HG03460 (cell line): ENCODE data around the gene B2M.
"Not testable (repeated sequence)": the region's sequence is repeated elsewhere in the genome, so short reads cannot be mapped to it uniquely, and the experiment has no call there.

Experiments used
- ATAC-seq: cut with Tn5 transposase; IDR thresholded peaks from one replicate; pipeline ENCODE4 v1.9.1; 2021; ENCODE audit not compliant: unreplicated experiment

B2M gene

DNA sequence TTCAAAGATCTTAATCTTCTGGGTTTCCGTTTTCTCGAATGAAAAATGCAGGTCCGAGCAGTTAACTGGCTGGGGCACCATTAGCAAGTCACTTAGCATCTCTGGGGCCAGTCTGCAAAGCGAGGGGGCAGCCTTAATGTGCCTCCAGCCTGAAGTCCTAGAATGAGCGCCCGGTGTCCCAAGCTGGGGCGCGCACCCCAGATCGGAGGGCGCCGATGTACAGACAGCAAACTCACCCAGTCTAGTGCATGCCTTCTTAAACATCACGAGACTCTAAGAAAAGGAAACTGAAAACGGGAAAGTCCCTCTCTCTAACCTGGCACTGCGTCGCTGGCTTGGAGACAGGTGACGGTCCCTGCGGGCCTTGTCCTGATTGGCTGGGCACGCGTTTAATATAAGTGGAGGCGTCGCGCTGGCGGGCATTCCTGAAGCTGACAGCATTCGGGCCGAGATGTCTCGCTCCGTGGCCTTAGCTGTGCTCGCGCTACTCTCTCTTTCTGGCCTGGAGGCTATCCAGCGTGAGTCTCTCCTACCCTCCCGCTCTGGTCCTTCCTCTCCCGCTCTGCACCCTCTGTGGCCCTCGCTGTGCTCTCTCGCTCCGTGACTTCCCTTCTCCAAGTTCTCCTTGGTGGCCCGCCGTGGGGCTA is at the start of gene B2M, which contains the start of gene PATL2:
B2M (plus strand) TSS at position 422 of the 647 bp plus-strand sequence; CDS start at position 452, 30 bp downstream.
PATL2 (minus strand) TSS at position 228 of the 647 bp plus-strand sequence. CDS start 34,833 bp downstream, outside the sequence.
- ATAC-seq = peak; percentile 73

DNA sequence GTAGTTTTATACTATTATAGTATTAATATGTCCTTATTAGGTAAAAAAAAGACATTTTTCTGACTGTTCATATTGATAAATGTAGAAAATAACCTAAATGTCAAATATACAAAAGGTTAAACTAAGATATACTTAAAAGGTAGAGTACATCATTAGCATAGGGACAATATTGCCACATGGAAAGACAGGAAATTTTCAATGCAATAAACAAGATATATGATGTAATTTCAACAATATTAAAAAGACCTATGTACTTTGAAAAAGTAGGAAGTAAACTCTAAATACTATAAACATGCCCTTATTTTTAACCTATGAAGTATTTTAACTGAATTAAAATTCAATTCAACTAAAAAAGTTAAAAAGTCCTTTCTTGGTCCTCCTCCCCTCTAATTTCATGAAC is 49.7 kb upstream of the B2M start:
- no peak for ATAC-seq

DNA sequence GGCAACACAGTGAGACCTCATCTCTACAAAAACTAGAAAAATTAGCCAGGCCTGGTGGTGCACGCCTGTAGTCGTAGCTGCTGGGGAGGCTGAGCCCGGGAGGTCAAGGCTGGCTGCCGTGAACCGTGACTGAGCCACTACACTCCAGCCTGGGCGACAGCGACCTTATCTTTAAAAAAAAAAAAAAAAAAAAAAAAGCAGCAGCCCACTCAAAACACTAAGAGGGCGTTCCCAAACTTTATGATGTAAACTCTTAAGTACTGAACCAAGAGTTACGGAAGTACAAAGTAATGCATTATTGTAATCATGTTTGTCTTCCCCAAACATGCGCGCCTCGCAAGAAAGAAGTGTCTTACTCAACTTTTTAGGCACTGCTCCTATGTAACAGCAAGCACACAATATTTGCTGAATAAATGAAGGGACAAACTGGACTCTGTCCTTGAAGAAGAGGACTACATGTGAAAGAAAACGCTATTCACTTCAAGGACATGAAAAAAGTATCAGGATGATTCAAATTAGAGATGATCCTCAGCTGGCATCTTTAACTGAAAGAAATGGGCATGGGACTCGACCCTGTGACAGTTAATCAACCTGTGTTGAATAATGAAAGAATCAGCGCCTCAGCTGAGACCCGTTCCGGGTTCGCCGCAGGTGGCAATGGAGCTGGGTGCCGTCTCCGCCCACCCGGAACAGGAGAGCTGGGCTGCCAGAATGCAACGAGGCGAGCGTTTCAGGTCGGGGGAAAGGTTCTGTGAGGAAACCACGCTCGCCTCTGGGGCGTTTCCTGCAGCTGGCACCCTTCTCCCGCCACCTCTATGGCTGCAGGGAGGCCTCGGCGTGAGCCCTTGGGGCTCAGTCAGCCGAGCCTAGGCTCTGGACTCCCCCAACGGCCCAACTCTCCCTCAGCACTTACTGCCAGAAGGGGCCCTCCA is 48.6 kb upstream of the B2M start:
- ATAC-seq = peak; percentile 51

DNA sequence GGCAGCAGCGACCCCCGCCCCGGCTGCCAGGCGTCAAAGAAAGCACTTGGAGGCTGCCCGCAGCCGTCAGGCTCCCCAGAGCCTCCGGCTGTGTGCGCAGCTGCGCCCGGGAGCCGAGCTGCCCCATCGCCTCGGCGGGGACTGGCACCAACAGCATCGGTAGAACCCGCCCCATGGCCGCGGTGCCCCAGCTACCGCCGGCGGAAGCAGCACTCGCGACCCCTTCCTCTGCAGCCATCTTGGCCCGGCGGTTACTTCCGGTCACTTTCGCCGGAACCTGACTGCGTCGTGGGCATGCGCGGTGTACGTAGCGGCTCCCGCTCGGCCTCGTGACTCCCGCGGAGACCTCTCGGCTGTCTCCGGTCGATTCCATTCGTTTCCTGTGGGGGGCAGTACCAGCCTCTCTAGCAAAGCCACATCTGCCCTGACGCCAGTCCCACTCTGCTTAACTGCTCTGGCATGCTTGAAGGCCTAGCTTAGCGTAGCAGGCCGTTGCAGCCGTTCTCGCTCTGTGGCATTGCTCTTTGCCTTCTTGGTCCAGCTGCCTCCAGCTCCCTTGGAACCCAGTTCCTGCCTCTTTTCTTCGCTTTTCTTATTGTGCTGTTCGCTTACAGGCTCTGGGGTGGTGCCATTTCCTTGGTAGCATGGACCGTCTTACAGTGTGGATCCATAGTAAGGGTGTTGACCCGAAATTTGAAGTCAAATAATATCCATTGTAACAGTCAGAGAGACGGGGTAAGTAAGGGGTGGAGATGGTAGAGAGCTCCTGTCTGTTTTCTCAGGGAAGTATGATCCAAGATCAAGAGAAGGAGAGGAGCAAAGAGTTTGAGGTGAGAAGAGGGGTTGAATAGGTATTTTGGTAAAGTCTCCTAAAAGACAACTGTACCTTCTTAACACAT is 47.7 kb upstream of the B2M start, which contains the start of gene SPG11:
SPG11 (minus strand) TSS at position 253 of the 899 bp plus-strand sequence; CDS start at position 238, 15 bp downstream.
- peak; percentile 72 for ATAC-seq

DNA sequence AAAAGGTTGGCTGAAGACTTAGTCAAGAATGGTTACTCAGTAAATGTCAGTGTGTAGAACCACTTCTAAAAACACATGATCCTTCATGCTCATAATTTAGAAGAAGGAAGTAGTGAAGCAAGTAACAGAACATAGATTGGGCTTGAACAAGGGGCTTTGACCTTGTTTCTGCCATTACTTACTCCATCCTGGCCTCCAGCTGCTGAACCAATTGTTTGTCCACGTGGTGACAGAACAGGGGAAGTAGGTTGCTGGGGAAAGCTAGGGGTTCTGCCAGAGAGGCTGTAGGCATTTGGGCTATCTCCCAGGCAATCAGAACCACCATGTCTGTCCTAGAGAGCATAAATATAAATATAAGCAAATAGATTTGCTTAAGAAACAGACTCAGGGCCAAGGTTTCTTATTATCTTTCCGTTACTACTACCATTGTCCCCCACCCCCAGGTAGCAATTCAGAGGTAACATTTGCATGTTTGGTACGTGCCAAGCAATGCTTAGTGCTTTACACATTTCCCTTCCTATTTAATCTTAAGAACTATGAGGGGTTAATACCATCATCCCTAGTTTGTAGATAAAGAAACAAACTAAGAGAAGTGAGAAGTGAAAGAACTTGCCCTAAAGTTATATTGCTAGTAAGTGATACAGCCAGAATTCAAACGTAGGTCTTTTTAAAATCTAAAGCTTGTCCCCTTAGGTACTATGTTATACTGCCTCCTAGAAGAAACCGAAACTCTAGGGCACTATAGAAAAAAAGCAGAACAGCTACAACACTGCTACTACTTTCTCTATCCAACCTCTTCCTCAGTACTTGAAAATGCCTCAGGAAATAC is 44.9 kb upstream of the B2M start:
- ATAC-seq = no peak

DNA sequence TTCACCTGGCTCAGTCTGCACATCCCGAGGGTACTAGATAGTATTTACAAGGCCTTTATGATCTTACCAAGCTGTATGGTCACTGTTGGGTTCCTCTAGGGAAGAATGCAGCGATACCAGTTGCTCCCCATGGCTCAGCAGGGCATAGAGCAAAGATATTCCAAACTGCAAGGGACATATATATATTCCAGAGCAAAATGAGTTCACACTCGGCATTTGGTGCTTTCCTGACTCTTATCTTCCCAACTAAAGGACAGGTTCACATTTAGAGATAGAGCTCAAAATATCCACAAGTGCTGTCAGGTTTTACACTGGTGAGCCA is 44.3 kb upstream of the B2M start:
- ATAC-seq = no peak

DNA sequence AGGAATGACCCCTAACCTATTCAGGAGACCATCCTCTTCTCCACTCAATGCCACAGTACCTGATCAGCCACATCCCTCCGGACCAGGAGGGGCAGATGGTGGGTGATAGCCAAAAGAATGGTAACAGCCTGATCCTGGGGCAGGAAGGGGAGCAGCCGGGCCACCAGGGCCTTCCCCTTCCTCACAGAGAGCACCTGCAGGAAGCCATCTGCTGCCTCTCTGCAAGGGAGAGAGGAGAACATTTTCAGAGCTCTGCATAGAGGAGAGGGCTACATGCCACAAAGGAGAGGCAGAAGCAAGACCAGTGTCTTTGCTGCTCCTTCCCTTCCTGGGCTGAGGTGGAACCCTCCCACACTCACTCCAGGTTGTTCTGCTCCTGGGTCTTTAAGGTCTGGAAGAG is 42.4 kb upstream of the B2M start:
- no peak for ATAC-seq

DNA sequence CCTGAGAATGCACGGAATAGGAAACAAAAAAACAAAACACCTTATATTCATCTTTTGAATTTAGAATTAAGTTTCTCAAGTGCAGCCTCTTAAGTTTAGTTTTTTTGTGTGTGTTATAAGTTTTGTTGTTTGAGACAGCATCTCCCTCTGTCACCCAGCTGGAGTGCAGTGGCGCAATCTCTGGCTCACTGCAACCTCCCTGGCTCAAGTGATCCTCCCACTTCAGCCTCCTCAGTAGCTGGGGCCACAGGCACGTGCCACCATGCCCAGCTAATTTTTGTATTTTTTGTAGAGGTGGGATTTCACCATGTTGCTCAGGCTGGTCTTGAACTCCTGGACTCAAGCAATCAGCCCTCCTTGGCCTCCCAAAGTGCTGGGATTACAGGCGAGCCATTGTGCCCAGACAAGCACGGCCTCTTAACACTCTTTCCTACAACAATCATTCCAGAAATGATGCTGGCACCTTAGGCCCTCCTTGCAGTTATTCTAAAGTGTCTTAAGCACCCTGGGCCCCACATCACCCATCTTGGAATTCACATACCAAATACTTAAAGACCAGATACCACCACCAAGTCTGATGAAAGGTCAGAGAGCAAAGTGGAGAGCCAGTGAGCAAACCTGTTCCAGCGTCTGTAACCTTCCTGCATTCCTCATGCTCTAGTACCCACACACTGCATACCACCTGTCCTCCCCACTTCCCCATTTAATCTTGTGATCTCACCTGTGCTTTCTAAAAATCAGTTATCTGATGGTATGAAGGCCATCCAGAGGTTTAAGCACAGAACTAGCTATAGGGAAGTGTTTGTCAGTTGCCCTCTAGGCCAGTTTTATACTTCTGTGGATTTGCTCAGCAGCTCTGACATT is 41.0 kb upstream of the B2M start:
- ATAC-seq = no peak

DNA sequence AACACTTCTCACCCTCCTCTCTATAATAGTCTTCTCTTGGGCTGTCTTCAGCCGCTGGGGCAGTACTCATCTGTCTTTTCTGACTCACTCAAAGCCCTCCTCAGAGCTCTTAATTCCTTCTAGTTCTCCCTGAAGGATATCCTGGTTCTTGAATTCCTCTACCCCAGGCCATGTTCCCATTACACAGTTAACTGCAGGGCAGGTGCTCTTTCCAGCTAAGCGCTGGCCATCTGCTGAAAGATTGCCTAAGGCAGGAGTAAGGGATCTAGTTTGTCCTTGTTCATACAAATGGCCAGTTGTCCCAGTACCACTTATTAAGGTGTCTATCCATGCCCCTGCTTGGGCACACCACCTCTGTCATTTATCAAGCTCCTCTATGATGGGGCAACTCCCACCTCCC is 37.7 kb upstream of the B2M start:
- no peak for ATAC-seq

DNA sequence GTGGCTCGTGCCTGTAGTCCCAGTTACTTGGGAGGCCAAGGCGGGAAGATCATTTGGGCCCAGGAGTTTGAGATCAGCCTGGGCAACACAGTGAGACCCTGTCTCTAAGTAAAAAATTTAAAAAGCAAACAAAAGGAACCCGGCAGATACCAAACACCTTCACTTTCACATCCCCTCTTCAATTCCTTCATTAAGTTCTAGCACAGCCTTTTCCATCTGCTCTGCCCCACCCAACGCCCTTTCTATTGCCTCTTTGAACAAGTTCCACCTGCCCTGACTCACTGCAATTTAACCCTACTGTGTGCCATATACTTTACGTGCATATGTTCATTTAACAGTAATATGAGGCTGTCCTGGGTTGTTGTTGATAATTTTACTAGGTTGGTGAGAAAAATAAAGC is 35.4 kb upstream of the B2M start:
- no peak for ATAC-seq

DNA sequence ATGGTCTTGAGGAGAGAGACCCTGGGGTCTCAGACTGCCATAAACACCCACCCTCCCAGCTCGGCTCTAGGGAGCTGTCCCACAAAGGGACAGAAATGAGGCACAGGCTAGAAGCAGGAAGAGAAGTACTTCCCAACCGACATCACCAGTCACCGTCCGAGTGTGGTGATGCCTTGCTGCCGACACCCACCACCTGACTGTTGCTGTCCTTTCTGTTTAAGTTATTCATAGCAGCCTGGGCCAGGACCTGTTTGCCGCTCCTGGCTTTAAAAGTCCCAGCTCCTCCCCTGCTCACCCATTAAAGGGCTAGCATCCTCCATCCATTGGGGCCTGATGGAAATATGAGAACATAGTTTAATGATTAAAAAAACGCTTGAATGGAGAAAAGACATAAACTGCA is 34.6 kb upstream of the B2M start:
- ATAC-seq = no peak

DNA sequence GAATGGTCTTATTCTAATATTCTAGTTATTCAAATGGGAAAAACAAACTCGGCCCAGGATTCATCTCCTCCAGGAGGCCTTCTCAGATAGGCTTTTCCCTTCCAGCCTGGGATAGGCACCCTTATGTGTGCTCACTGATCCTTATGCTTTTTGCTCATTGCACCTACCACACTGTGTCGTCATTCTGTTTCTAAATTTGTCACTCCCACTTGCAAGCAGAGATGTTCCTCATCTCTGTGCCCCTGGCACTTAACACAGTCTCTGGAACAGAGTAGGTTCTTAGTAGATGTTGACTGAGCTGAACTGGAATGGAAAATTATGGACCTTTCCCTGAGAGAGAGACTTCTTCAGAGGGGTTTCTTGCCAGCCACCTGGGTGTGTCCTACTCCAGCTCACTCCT is 29.1 kb upstream of the B2M start:
- no peak for ATAC-seq

DNA sequence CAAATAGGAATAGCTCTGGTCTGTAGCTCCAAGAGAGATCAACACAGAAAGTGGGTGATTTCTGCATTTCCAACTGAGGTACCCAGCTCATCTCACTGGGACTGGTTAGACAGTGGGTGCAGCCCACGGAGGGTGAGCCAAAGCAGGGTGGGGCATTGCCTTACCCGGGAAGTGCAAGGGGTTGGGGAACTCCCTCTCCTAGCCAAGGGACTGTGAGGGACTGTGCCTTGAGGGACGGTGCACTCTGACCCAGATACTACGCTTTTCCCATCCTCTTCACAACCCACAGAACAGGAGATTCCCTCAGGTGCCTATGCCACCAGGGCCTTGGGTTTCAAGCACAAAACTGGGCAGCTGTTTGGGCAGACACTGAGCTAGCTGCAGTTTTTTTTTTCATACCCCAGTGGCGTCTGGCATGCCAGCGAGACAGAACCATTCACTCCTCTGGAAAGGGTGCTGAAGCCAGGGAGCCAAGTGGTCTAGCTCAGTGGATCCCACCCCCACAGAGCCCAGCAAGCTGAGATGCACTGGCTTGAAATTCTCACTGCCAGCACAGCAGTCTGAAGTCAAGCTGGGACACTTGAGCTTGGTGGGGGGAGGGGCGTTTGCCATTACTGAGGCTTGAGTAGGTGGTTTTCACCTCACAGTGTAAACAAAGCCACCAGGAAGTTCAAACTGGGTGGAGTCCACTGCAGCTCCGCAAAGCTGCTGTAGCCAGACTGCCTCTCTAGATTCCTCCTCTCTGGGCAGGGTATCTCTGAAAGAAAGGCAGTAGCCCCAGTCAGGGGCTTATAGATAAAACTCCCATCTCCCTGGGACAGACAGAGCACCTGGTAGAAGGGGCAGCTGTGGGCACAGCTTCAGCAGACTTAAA is 28.3 kb upstream of the B2M start:
- not testable (repeated sequence) for ATAC-seq

DNA sequence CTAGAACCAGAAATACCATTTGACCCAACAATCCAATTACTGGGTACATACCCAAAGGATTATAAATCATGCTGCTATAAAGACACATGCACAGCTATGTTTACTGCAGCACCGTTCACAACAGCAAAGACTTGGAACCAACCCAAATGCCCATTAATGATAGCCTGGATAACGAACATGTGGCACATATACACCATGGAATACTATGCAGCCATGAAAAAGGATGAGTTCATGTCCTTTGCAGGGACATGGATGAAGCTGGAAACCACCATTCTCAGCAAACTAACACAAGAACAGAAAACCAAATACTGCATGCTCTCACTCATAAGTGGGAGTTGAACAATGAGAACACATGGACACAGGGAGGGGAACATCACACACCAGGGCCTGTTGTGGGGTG is 22.0 kb upstream of the B2M start:
- not testable (repeated sequence) for ATAC-seq

DNA sequence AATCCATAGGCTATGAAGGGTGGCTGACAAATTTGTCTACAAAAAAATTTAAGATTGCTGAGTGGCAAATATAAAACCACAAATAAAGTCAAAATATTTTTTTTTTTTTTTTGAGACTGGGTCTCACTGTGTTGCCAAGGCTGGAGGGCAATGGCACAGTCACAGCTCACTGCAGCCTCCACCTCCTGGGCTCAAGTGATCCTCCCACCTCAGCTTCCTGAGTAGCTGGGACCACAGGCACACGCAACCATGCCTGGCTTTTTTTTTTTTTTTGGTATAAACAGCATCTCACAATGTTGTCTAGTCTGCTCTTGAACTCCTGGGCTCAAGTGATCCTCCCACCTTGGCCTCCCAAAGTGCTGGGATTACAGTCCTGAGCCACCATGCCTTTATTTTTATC is 21.1 kb upstream of the B2M start:
- not testable (repeated sequence) for ATAC-seq

DNA sequence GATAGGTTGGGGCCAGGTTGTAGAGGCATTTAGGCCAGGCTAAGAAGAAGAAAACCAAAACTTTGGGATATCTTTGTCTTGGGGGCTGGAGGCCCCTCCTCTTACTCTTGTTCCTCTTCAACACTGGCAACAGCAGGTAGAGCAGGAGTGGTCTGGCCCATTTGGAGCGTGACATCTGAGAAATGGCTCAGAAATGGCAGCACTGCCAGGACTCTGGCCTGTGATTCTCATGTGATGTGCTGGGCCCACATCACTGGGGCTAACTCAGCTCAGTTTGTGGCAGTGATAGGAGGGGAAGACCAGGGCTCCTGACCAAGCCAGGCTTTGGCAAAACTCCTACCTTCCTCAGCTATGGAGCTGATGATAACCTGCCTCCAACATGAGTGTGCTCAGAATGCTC is 18.7 kb upstream of the B2M start:
- ATAC-seq = no peak

DNA sequence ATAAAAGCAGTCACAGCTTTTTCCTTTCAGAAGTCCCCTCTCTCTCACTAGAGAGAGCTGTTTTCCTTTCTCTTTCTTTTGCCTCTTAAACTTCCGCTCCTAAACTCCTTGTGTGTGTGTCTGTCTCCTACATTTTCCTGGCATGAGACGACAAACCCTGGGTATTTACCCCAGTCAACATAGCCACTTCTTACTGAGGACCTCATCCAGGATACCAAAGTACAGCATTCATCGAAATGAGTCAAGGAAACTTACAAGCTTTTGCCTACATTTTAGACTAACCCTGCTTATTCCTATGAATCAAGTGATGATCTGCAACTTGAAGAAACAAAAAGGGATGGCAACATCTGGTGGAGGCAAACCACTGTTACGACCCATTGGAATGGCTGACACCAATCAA is 16.9 kb upstream of the B2M start:
- no peak for ATAC-seq

DNA sequence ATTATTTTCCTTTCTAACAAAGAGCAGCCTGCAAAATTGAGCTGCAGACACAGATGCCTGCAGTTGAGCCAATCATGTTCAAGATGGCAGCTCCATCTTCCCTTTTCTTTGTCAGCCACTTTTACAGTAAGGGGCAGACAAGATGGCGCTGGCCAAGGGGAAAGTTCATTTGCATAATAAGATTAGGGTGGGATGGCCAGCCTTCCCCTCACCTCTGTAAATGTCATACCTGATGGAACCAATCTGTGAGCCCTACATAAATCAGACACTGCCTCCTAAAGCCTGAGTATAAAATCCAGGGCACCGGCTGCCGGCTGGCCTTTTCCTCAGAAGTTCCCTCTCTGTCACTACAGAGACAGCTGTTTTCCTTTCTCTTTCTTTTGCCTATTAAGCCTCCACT is 16.0 kb upstream of the B2M start:
- ATAC-seq = no peak
